Suprapubic skin (tissue), 4 donors: ENCODE measurements around the gene SYT13. TPM values are rescaled to one million over a fixed set of nuclear protein-coding genes. Genes with fewer than 3 reads are reported as not detected.
A peak's percentile ranks its signal among the peaks of the same experiment; 100 is the strongest.
"Not testable (repeated sequence)": the region's sequence is repeated elsewhere in the genome, so short reads cannot be mapped to it uniquely, and the experiment has no call there.

Experiments used
- DNase-seq, 2 donors: peaks; one replicate each; pipeline ENCODE4 v3.0.0-alpha.2; 2019; ENCODE audit warnings: low spot score in 2 of 2
- H3K27ac ChIP-seq: fragments of 200-600 bp; sonication (generic); one replicate; pipeline ENCODE4 v1.5.1; 2019
- H3K27me3 ChIP-seq: fragments of 200-600 bp; sonication (generic); one replicate; pipeline ENCODE4 v1.5.1; 2019
- H3K36me3 ChIP-seq: fragments of 200-600 bp; sonication (generic); one replicate; pipeline ENCODE4 v1.5.1; 2019
- H3K4me1 ChIP-seq: fragments of 200-600 bp; sonication (generic); one replicate; pipeline ENCODE4 v1.5.1; 2019
- H3K4me3 ChIP-seq: fragments of 200-600 bp; sonication (generic); one replicate; pipeline ENCODE4 v1.5.1; 2019; ENCODE audit warnings: mild to moderate bottlenecking
- H3K9me3 ChIP-seq: fragments of 200-600 bp; sonication (generic); one replicate; pipeline ENCODE4 v1.5.1; 2019
- EP300 ChIP-seq: sonication (generic); formaldehyde crosslinking; IDR thresholded peaks from one replicate; pipeline ENCODE4 v1.6.1; 2017; ENCODE audit warnings: antibody characterized with exemption
- POLR2A ChIP-seq, 2 donors: fragments of 450-650 bp; IDR thresholded peaks; one replicate each; pipeline ENCODE4 v1.6.1; 2017; ENCODE audit warnings: antibody characterized with exemption in 2 of 2, mild to moderate bottlenecking in 2 of 2, moderate library complexity in 2 of 2
- POLR2AphosphoS5 ChIP-seq, 3 donors: sonication (generic); formaldehyde crosslinking; IDR thresholded peaks; one replicate each; pipeline ENCODE4 v1.6.1; 2017; ENCODE audit warnings: antibody characterized with exemption in 3 of 3
- WGBS: methylation state at CpG from one replicate; pipeline ENCODE4 v1.1.5; 2018; 5-methylcytosine and 5-hydroxymethylcytosine counted together
- total RNA-seq, 4 donors: library from RNA; depleted of rRNA; stranded (reverse); fragments of >200 nt; gene quantifications; one replicate each; pipeline ENCODE4 v1.1.0, GENCODE V29; 2016
- TF ChIP-seq, protein P1 (sequence below), 2 donors: fragments of 200-600 bp in 1 of 2; fragments of 450-650 bp in 1 of 2; sonication (generic) in 1 of 2; IDR thresholded peaks; one replicate each; pipeline ENCODE4 v1.5.1; 2016 to 2019; ENCODE audit warnings: antibody characterized with exemption in 2 of 2, mild to moderate bottlenecking in 1 of 2, moderate library complexity in 1 of 2

SYT13 gene
- total RNA-seq, 4 donors from 2014 or later, result 1.8 to 4.6 TPM; not detected in 2

DNA sequence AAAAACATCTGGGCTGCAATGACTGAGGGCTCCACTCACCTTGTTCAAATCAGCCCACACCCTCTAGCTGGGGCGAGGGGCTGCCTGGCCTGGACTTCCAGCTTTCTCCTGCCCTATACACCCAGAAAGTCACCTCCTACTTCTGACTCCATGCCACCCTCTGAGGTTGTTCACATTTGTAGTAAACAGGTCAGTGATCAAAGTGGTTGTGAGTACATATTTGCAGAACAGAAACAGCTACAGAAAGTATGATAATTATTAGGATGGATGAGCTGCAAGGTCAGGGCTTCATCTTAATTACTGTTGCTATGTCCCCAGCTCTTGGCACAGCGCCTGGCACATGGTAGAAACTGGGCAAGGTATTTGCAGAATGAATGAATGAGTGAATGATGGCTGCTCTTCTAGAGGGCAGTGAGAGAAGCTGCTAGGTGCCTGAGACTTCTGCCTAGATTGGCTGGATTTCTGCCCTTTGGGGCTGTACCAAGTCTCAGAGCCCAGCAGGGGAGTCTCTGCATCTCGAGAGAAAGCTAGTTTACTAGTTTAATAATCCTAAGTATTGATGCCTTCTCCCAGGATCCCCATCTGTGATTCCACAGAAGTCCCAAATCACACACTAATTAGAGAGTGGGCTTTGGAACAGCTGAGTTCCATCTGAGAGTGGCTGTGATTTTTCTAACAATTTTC is 36.0 kb downstream of the SYT13 start:
- no peak overlapping the region for H3K27ac ChIP-seq
- DNase-seq, result no peak
- no peaks in the 10 kb centered on the region for H3K4me1 ChIP-seq
- H3K36me3 ChIP-seq, result no peaks in the 10 kb centered on the region
- no peak overlapping the region for H3K4me3 ChIP-seq
- no peak for TF ChIP-seq POLR2AphosphoS5 (IDR thresholded peaks at IDR 0.05)
- TF ChIP-seq POLR2A (IDR thresholded peaks at IDR 0.05), result no peak
- TF ChIP-seq, protein P1, sequence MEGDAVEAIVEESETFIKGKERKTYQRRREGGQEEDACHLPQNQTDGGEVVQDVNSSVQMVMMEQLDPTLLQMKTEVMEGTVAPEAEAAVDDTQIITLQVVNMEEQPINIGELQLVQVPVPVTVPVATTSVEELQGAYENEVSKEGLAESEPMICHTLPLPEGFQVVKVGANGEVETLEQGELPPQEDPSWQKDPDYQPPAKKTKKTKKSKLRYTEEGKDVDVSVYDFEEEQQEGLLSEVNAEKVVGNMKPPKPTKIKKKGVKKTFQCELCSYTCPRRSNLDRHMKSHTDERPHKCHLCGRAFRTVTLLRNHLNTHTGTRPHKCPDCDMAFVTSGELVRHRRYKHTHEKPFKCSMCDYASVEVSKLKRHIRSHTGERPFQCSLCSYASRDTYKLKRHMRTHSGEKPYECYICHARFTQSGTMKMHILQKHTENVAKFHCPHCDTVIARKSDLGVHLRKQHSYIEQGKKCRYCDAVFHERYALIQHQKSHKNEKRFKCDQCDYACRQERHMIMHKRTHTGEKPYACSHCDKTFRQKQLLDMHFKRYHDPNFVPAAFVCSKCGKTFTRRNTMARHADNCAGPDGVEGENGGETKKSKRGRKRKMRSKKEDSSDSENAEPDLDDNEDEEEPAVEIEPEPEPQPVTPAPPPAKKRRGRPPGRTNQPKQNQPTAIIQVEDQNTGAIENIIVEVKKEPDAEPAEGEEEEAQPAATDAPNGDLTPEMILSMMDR (IDR thresholded peaks at IDR 0.05), result no peak
- no peak for TF ChIP-seq EP300
- no peaks in the 10 kb centered on the region for H3K9me3 ChIP-seq
- 52% methylated on average over 3 of the region's 3 CpGs for WGBS
- peaks cover 2% of the 10 kb centered on the region for H3K27me3 ChIP-seq

GRCh38 chr11:45249372-45249771 is 36.8 kb downstream of the SYT13 start:
- H3K4me3 ChIP-seq, H3K36me3 ChIP-seq, H3K27me3 ChIP-seq, H3K9me3 ChIP-seq, H3K27ac ChIP-seq, H3K4me1 ChIP-seq, DNase-seq: not testable (repeated sequence)
- 92% methylated on average over 1 of the region's 1 CpG for WGBS

- no peaks in the 10 kb centered on the region for H3K9me3 ChIP-seq
- H3K4me3 ChIP-seq, result no peak overlapping the region
- no peak for TF ChIP-seq POLR2A (IDR thresholded peaks at IDR 0.05)
- TF ChIP-seq, protein P1 (IDR thresholded peaks at IDR 0.05), result no peak
- TF ChIP-seq POLR2AphosphoS5 (IDR thresholded peaks at IDR 0.05), result no peak
- no peak for TF ChIP-seq EP300
- no peaks in the 10 kb centered on the region for H3K36me3 ChIP-seq
- no peaks in the 10 kb centered on the region for H3K4me1 ChIP-seq
- peaks cover 2% of the 10 kb centered on the region for H3K27me3 ChIP-seq
- H3K27ac ChIP-seq, result no peak overlapping the region
- WGBS, result 78% methylated on average over 2 of the region's 2 CpGs
- DNase-seq, result peak in 1 of 2 donors; percentile 60
These were observed 37.6 kb downstream of the SYT13 start for GRCh38 chr11:45248501-45249011.

DNA sequence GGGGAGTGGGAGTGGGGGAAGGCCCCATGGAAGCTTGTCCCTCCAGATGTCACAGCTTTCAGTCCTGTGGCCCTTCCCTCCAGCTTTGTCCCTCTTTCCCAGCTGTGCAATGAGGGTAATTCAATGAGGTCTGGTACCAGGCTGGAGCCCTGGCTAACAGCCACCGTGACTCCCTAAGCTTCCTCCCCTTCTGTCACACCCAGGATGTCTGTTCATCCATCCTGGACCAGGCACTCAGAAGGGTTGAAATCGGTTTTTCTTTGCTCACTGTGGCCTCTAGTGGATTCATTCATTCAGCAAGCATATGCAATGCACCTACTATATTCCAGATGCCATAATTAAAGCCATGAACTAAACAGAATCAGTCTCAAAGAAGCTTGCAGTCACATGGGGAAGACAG is 38.7 kb downstream of the SYT13 start:
- no peaks in the 10 kb centered on the region for H3K4me1 ChIP-seq
- H3K9me3 ChIP-seq, result no peaks in the 10 kb centered on the region
- no peaks in the 10 kb centered on the region for H3K36me3 ChIP-seq
- H3K27me3 ChIP-seq, result peaks cover 2% of the 10 kb centered on the region
- no peak for DNase-seq
- H3K4me3 ChIP-seq, result no peak overlapping the region
- 24% methylated on average over 2 of the region's 2 CpGs for WGBS
- H3K27ac ChIP-seq, result no peak overlapping the region
- TF ChIP-seq POLR2A (IDR thresholded peaks at IDR 0.05) (no peak), EP300 (no peak), POLR2AphosphoS5 (IDR thresholded peaks at IDR 0.05) (no peak)
- TF ChIP-seq, protein P1 (IDR thresholded peaks at IDR 0.05), result no peak

GRCh38 chr11:45246241-45246640 is 39.9 kb downstream of the SYT13 start:
- TF ChIP-seq, protein P1 (IDR thresholded peaks at IDR 0.05), result no peak
- no peak for TF ChIP-seq POLR2A (IDR thresholded peaks at IDR 0.05)
- TF ChIP-seq EP300, result no peak
- no peak for TF ChIP-seq POLR2AphosphoS5 (IDR thresholded peaks at IDR 0.05)
- H3K27me3 ChIP-seq, result no peaks in the 10 kb centered on the region
- no peaks in the 10 kb centered on the region for H3K36me3 ChIP-seq
- H3K4me3 ChIP-seq, result no peak overlapping the region
- H3K27ac ChIP-seq, result no peak overlapping the region
- no peaks in the 10 kb centered on the region for H3K4me1 ChIP-seq
- DNase-seq, result peak in 1 of 2 donors; percentile 59
- WGBS, result 97% methylated on average over 8 of the region's 8 CpGs
- no peaks in the 10 kb centered on the region for H3K9me3 ChIP-seq
